Limb (tissue), 2 donors: Measurements from ENCODE around the gene CCNE1.

Source experiments
- DNase-seq, 2 donors: peaks; one replicate each; pipeline ENCODE4 v3.0.0-alpha.2; 2016; ENCODE audit errors: extremely low spot score in 2 of 2

CCNE1 gene

DNA sequence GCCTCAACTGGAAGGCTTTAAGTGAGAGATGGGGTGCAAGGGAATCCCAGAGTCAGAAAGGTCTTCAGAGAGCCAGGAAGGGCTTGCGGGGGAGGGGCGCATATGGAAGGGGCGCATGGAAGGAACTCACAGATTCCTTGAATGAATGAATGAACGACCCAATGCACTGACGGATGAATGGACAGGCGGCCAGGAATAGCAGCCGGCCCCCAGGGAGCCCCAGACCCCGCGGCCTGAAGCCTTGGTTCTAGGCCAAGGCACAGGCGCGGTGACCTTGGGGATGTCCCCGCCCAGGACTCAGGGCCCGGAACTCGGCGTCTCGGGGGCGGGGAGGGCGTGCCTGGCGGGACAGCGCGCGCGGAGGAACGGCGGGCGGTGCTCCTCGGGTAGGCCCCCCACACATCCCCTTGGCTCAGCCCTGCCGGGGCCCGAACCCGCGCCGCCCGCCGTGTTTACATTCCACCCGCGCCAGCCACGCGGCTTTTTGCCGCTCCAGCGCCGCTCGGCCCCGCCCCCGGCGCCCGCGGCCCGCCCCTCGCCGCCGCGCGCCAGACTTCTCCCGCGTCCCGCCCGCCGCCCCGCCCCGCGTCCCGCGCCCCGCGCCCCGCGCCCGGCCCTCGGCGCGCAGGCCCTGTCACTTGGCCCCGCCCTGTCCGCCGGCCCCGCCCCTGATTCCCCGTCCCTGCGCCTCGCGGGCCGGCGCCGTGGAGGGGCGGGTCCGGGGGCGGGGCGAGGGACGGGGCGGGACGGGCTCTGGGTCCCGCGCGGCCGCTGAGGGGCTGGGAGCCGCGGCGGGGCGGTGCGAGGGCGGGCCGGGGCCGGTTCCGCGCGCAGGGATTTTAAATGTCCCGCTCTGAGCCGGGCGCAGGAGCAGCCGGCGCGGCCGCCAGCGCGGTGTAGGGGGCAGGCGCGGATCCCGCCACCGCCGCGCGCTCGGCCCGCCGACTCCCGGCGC lies at the start of gene CCNE1:
Gene CCNE1 (plus strand): TSS at position 867 of the 955 bp plus-strand sequence. CDS start 565 bp downstream, outside the sequence.
- DNase-seq: peak; percentile 87 to 97

DNA sequence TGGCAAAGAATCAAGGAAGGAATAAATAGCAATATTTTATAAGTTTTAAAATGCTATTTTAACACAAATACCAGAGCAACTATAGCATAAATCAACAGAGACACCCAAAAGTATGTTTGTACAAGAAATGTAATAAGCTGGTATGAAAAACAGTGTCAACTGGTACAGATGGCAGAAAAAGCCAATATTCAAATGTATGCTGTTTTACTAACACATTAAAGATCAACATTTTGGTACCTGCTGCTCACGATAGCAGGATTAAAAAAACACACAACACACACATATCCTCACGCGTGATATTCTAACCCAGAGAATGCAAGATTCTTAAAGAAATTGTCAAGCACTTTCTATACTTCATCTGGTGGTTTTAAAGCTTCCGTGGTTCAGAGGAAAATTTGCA lies 48.6 kb upstream of the CCNE1 start:
- no peak for DNase-seq

DNA sequence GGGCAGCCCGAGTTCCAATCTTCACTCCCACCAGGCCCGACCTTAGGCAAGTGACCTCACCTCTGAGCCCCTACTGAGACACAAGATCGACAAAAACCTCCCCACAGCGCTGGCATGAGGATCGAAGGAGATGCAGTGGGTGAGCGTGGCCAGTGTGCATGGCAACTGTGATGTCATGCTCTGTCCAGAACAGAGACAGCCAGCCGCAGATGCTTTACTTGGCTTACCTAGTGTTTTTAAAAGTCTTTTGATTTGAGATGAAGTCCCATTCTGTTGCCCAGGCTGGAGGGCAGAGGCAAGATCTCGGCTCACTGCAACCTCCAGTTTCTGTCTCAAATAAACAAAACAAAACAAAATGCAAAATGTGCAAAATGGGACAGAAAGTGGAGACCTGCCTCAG lies 47.4 kb upstream of the CCNE1 start:
- no peak for DNase-seq

DNA sequence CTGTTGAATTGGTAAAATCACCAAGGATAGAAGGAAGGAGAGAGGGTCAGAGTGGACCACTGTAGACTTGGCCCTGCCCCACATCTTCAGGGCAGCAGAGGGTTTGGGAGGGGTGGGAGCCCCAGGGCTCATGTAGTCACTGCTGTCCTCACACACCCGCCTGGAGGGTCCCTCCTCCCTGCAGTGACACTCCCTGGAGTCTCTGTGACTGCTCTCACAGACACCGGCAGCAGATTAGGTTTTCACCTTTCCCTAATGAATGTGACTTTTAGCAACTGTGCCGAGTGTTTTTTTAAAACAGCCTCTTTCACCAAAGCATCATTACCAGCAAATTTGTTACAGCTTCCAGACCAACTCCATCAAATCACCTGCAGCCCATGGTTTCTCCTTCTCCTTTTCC lies 45.7 kb upstream of the CCNE1 start:
- DNase-seq: no peak

DNA sequence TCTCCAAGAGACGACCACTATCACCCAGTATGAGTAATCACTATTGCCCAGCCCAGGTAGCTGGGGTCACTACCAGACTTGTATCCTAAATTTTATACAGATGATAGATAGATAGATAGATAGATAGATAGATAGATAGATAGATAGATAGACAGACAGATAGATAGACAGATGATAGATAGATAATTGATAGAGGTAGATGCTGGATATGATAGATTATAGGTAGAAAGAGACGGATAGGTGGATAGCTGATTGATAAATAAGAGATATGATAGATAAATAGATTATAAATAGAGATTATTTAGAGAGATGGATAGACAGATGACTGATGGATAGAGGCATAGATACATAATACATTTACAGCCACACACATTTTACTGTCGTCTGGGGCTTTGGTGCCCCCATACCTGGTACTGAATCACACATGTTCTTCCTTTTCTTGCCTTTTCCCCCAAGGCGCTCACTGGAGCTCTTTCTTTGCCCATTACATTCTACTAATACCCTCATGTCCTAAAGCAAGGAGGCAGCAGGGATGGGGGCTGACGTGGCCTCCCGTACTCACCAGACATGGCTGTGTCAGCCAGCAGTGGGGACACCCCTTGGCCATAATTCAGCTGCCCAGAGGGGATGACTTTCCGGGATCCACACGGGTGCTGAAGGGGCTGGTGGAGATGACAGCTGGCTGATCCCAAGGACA lies 44.6 kb upstream of the CCNE1 start:
- no peak for DNase-seq

DNA sequence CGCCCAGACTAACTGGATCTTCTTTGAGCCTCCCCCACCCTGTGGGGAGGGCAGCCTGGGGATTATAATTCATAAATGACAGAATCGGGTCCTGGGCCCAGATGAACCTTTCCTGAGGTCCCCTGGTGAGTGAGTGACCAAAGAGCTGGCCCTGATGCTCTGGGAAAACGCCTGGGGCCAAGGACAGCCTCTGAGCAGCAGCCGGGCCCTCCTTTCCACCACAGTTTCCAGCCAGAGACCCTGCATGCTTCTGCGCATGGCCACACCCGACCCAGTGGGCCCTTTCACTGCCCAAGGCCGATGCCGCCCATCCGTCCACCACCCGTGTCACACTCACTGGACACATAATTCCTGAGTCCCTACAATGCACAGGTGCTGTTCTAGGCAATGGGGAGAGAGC lies 43.6 kb upstream of the CCNE1 start:
- DNase-seq: no peak

DNA sequence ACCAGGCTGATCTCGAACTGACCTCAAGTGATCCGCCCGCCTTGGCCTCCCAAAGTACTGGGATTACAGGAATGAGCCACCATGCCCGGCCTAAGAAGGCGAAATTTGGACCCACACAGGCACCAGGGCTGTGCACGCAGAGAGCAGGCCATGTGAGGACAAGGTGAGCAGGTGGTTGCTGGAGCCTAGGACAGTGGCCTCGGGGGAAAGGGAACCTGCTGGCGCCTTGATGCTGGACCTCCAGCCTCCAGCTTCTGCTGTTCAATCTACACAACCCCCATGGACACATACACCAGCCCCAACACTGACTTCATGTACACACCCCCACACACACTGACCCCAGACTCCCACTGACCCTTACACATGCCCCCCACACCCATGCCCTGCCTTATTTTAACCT lies 41.8 kb upstream of the CCNE1 start:
- no peak for DNase-seq

DNA sequence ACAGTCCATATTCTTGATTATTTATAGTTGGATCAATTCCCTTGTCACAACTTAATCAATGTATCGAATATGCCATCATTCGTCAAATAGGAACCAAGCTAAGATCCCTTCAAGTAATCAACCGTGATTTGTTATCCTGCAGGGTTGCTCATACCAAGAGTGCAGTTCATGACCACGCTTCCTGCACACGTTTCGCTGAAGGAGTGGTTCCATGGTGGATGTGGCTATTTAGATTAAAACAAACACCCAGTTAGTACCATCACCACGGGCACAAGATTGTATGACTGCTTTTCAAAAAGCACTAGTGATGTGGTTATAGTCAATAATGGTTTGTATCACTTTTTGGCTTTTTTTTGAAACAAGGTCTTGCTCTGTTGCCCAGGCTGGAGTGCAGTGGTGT lies 41.1 kb upstream of the CCNE1 start:
- no peak for DNase-seq

DNA sequence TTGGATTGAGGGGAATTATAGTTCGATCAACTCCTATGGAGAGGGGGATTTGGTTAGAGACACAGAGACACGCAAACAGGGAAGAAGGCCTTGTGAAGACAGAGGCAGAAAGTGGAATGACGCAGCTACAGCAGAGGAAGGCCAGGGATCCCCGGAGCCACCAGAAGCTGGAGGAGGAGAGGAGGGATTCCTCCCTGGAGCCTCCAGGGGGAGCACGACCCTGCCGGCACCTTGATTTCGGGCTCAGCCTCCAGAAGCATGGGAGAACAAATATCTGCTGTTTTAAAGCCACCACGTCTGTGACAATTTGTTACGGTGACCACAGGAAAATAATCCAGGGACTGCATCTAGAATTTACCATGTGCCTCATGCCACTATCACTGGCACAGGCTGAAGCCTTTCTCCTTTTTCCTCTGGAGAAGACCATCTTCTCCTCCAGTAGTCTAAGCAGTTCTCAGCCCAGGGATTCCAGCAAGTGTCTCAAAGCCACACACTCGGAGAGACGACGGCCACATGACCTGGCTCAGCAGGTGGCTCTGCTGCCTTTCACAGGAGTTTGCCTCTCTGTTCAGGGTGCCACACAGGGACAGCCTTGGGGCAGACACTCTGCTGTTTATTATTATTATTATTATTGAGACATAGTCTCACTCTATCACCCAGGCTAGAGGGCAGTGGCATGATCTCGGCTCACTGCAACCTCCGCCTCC lies 39.9 kb upstream of the CCNE1 start:
- peak; percentile 38 to 66 for DNase-seq

DNA sequence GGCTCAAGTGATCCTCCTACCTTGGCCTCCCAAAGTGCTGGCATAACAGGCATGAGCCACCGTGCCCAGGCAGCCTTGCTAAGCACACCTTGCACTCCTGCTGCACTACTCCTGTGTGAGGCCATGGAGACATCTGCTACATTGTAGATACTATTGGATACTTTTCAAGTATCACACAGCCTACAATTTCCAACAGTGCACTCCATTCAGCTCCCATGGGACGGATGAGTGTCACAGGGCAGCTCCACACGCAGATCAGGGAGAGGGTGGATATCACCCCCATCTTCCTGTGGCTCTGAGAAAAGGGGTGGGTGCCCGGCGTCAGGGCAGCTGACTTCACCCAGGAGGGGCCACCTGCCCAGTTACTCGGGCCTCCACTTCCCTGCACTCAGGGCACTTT lies 39.1 kb upstream of the CCNE1 start:
- no peak for DNase-seq

DNA sequence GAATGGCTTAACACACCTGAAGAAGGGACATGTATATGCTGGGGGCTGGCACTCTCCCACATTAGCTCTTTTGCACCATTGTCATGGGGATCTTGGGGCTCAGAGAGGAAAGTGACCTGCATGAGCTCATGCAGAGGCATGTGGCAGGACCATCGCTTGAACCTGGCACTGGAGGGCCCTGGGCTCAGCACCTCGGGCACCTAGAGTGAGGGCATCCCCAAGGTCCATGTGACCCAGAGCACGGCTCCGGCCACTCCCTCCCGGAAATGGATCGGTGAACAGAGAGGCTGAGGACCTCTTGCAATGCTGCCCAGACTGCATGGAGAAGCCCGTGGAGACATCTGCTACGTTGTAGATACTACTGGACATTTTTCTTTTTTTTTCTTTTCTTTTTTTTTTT lies 38.6 kb upstream of the CCNE1 start:
- DNase-seq: no peak

DNA sequence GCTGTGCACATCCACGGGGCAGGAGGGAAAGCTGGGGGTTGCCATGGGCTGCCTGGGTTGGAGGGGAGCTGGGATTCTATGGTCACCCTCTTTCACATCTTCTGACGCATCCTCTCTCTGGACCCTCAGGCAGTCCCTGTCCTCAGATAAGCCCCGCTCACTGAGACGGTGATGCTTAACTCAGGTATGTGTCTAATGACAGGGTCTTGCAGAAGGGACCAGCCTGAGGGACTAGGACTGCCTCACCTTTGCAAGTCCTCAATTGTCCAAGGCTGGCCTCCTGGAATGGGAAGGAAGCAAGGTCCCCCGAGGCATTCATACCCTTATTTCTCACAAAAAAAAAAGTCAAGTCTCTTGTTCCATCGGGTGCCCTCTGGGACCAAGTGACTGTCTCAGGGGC lies 37.7 kb upstream of the CCNE1 start:
- no peak for DNase-seq

DNA sequence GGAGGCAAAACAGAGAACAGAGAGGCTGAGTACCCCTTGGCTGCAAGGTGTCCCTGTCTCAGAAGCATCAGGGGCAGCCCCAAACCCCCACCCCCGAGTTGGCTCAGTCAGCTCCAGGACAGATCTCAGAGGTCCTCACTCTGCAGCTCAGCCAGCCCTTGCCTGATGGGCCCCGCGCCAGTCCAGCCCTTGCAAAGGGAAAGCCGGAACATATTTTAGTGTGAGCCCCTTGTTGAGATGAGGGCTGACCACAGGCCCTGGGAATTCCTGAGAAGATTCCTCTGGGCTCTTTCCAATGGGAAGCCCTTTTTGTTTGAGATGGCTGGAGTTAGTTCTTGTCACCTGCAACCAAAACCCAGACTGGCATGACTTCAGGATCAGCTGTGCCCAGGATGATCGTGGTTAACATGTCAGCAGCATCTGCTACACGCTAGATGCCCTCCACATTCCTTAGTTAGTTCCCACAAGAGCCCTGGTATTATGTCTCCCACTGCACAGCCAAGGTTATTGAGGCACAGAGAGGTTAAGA lies 33.9 kb upstream of the CCNE1 start:
- no peak for DNase-seq

DNA sequence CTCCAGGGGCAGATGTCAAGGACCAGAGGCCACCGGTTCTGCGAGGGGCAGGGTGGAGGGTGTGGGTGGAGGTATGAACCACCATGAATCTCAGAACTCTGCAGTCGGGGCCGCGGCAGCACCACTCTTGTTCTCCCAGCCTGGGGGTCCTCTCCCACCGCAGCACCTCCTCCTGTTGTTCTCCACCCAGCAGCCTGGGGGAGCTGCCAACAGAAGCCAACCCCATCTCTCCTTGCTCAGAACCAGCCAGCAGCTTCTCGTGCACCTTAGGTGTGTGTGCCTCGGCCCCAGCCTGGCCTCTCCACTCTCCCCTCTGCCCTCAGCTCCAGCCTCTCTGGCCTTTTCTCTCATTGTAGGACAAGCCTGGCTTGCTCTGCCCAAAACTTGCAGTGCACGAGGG lies 31.9 kb upstream of the CCNE1 start:
- no peak for DNase-seq

DNA sequence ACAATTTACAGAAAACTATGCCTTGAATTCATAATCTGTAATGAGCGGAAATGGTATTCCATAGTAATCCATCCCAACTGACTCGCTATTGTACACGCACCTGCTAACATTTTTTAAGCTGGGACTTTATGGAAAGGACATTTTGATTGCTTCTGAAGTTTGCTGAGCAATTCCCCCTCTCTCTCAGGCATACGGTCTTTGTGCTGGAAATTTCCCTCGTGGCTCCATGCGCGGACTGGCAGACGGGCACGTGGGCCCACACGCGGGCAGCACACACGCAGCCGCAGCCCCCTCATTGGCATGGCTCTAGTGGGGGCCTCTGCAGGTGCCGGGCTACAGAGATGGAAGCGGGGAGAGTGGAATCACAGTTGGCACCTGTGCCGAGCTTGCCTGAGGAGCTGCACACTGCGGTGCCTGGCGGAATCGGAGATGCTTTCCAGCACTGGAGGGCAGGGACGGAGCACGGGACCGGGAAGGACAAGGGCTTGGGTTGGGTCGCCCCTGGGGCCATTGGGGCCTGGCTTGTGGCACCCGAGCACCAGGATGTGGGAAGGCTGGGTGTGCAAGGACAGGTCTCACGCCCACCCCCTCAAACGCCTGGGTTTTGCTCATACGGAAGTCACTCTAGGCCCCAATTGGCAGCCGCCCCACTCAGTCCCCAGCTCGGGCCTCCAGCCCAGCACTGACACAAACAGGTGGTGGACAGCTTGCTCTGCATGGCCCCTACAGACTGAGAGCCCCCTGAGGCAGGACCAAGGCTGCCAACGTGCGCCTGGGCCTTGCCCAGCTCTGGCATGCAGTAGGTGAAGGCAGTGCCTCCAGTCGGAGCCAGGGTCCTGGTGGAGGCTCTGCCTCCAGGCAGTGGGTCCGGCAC lies 30.2 kb upstream of the CCNE1 start:
- DNase-seq: peak; percentile 54 to 68

DNA sequence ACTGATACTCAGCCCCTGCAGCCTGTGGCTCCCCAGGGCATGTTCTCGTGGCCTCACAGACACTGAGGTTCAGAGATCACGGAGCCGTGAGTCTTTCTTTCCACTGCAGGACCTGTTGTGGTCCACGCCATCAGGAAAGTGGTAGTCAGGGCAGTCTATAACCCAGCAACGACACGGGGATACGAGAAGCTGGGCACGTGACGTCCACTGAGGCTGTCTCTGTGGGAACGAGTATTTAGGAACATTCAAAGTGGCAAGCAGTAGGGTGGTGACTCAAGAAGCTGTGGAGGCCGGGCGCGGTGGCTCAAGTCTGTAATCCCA lies 29.6 kb upstream of the CCNE1 start:
- DNase-seq: no peak

DNA sequence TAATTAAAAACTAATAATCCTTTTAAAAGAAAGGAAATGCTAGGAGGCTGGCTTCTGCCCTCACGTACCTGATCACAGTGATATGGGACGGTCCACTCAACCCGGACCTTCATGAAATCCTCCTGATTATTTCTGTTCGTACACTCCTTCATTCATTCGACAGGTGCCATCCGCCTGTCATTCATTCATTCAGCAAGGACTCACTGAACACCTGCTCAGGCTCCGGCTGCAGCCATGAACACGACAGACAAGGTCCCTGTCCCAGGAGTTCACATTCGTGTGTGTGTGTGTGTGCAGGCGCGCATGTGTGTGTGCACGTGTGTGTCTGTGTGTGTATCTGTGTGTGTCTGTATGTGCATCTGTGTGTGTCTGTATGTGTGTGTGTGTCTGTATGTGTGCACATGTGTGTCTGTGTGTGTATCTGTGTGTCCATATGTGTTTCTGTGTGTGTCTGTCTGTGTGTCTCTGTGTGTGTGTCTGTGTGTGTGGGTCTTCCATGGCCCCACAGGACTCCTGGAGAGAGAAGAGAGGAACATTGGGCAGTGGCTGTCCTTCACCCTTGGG lies 28.1 kb upstream of the CCNE1 start:
- DNase-seq: no peak

DNA sequence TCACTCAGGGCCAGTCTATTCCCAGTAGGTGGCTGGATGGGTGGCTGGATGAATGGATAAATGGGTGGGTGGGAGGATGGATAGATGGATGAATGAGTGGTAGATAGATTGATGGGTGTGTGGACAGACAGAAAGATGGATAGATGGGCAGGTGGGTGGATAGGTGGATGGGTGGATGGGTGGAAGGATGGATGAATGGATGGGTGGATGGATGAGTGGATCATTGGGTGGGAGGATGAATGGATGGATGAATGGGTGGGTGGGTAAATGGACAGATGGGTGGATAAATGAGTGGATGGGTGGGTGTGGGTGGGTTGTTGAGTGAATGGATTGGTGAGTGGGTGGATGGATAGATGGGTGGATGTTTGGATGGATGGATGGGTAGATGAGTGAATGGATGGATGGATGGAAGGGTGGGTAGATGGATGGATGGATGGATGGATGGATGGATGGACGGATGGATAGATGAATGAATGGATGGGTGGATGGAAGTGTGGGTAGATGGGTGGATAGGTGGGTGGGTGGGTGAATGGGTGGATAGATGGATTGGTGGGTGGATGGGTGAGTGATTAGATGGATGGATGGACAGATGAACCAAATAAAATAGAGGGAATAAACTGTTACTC lies 27.1 kb upstream of the CCNE1 start:
- no peak for DNase-seq

DNA sequence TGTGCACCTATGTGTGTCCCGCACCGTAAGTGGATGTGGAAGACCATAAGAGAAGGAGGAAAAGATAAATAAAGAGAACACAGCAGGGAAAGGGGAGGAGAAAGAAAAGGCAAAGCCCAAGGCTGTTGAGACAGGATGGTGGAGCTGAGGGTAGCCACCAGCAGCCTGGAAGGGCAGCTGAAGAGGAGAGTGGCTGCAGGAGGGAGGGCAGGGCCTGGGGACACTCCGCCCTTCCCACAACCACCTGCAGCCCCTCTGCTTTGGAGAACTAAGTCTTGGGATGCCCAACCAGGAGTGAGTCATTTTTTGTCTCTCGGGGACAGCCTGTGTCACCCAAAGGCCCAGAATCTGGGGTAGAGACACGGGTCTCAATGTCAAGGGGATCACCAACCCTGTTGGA lies 26.4 kb upstream of the CCNE1 start:
- DNase-seq: no peak

DNA sequence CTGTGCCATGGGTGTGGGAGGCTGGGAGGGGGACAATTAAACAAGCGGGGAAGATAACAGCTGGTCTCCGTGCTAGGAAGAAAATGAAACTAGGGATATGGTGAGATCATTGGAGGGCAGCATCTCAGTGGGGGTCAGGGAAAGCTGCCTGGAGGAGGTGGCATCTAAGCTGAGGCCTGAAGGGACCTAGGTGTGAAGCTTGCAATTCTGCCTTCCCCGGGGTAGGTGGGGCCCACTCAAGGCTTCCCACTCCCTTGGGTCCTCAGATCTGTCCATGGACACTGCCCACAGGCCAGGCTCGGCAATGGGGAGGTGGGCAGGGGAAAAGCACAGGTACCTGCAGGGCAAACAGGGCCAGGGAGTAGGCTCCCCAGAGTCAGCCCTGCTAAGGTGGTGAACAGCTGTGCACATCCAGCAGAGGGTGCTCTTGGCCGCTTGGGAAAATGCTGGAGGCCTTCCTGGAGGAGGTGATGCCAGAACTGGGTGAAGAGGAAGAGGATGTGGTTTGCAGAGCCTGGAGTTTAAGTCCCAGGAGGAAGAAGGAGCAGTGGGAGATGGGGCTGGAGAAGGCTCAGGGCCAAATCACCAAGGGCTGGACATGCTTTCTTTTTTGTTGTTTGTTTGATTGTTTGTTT lies 25.7 kb upstream of the CCNE1 start:
- DNase-seq: no peak
